IMR-90 (cell line): ENCODE data around the gene KIF6. TPM values are rescaled to one million over a fixed set of nuclear protein-coding genes. Genes with fewer than 3 reads are reported as not detected.

Experiments
- ATAC-seq: fragments of 200-7000 bp; cut with Tn5 transposase; 2 replicates; pipeline ENCODE4 v1.9.1; 2020; ENCODE audit warnings: low read depth, mild to moderate bottlenecking, moderate library complexity
- BruUV-seq: library from RNA; stranded (reverse); fragments of 400-500 nt; replicated peaks from 2 replicates; lab custom pipeline; 2021; lab: Mats Ljungman, UMichigan
- CTCF ChIA-PET: fragments of 300-600 bp; formaldehyde crosslinking; extraction: SDS; loops from one replicate; lab custom pipeline; 2021; ENCODE audit warnings: antibody characterized with exemption; lab: Yijun Ruan, JAX
- POLR2A ChIA-PET: fragments of 300-600 bp; sonication (Branson Sonifier 250); formaldehyde crosslinking; loops from one replicate; lab custom pipeline; 2022; ENCODE audit warnings: antibody characterized with exemption; ENCODE audit not compliant: unreplicated experiment; lab: Charles Lee
- DNase-seq: peaks from one replicate; pipeline ENCODE4 v3.0.0; 2013
- H2AFZ ChIP-seq: replicated peaks from 2 replicates; pipeline ENCODE3; 2013; ENCODE audit warnings: low read length, mild to moderate bottlenecking; ENCODE audit not compliant: poor library complexity
- H2AK5ac ChIP-seq: 2 replicates; pipeline ENCODE4 v1.6.1; 2013; ENCODE audit warnings: low read depth, low read length, inconsistent platforms
- H2AK9ac ChIP-seq: replicated peaks from 2 replicates; pipeline ENCODE3; 2013; ENCODE audit warnings: mild to moderate bottlenecking, low read depth, low read length, moderate library complexity; ENCODE audit not compliant: poor library complexity
- H2BK120ac ChIP-seq: 2 replicates; pipeline ENCODE4 v1.6.1; 2013; ENCODE audit warnings: low read depth, low read length, inconsistent platforms
- H2BK15ac ChIP-seq: 3 replicates; pipeline ENCODE4 v1.6.1; 2013; ENCODE audit warnings: low read depth, low read length, inconsistent platforms
- H2BK20ac ChIP-seq: 2 replicates; pipeline ENCODE4 v1.6.1; 2013; ENCODE audit warnings: low read depth, mild to moderate bottlenecking, inconsistent platforms, low read length, moderate library complexity
- H2BK5ac ChIP-seq: 2 replicates; pipeline ENCODE4 v1.6.1; 2013; ENCODE audit warnings: mild to moderate bottlenecking, low read depth, low read length, inconsistent platforms; ENCODE audit not compliant: poor library complexity, severe bottlenecking
- H3K14ac ChIP-seq: replicated peaks from 2 replicates; pipeline ENCODE4 v1.6.1; 2013; ENCODE audit warnings: low read depth, low read length, inconsistent platforms
- H3K18ac ChIP-seq: 2 replicates; pipeline ENCODE4 v1.6.1; 2013; ENCODE audit warnings: low read depth, low read length, control low read depth
- H3K23ac ChIP-seq: 2 replicates; pipeline ENCODE4 v1.6.1; 2013; ENCODE audit warnings: low read depth, low read length, inconsistent platforms
- H3K27ac ChIP-seq: 2 replicates; pipeline ENCODE4 v1.5.1; 2013; ENCODE audit warnings: mild to moderate bottlenecking, control low read depth, low read length; ENCODE audit not compliant: insufficient read depth
- H3K27me3 ChIP-seq: 2 replicates; pipeline ENCODE4 v1.6.1; 2013; ENCODE audit warnings: low read length; ENCODE audit not compliant: control insufficient read depth, insufficient read depth
- H3K36me3 ChIP-seq: 2 replicates; pipeline ENCODE4 v1.6.1; 2013; ENCODE audit warnings: low read length, mixed read lengths; ENCODE audit not compliant: control insufficient read depth, insufficient read depth
- H3K4ac ChIP-seq: 2 replicates; pipeline ENCODE4 v1.6.1; 2013; ENCODE audit warnings: low read depth, low read length, inconsistent platforms
- H3K4me1 ChIP-seq: 2 replicates; pipeline ENCODE4 v1.6.1; 2013; ENCODE audit warnings: low read length, mixed read lengths; ENCODE audit not compliant: control insufficient read depth, insufficient read depth
- H3K4me2 ChIP-seq: 2 replicates; pipeline ENCODE4 v1.6.1; 2013; ENCODE audit warnings: low read depth, mild to moderate bottlenecking, control low read depth, low read length, moderate library complexity
- H3K4me3 ChIP-seq: 2 replicates; pipeline ENCODE4 v1.5.1; 2013; ENCODE audit warnings: low read depth, mild to moderate bottlenecking, control low read depth, low read length, moderate library complexity; ENCODE audit not compliant: insufficient read depth
- H3K56ac ChIP-seq: 2 replicates; pipeline ENCODE4 v1.6.1; 2013; ENCODE audit warnings: low read length, inconsistent platforms; ENCODE audit not compliant: insufficient read depth; ENCODE audit errors: extremely low read depth
- H3K79me1 ChIP-seq, 2 experiments: 2 replicates each; pipeline ENCODE4 v1.6.1; 2013; ENCODE audit warnings: low read length in 2 of 2, inconsistent platforms in 1 of 2, low read depth in 1 of 2
- H3K9ac ChIP-seq: 2 replicates; pipeline ENCODE4 v1.6.1; 2013; ENCODE audit warnings: low read depth, low read length, control low read depth
- H3K9me1 ChIP-seq: 2 replicates; pipeline ENCODE4 v1.6.1; 2013; ENCODE audit warnings: low read length, inconsistent platforms; ENCODE audit not compliant: insufficient read depth
- H3K9me3 ChIP-seq: 2 replicates; pipeline ENCODE4 v1.6.1; 2013; ENCODE audit warnings: low read length; ENCODE audit not compliant: control insufficient read depth, insufficient read depth
- H4K20me1 ChIP-seq: 2 replicates; pipeline ENCODE4 v1.6.1; 2013; ENCODE audit warnings: low read length, inconsistent platforms; ENCODE audit not compliant: insufficient read depth
- H4K5ac ChIP-seq: 2 replicates; pipeline ENCODE4 v1.6.1; 2013; ENCODE audit warnings: mild to moderate bottlenecking, low read depth, low read length, control low read depth
- H4K8ac ChIP-seq, 2 experiments: 2 replicates each; pipeline ENCODE4 v1.6.1; 2013; ENCODE audit warnings: low read depth in 2 of 2, low read length in 2 of 2, control low read depth in 1 of 2, inconsistent platforms in 1 of 2
- H4K91ac ChIP-seq: 2 replicates; pipeline ENCODE4 v1.6.1; 2013; ENCODE audit warnings: low read depth, low read length, inconsistent platforms; ENCODE audit not compliant: insufficient read depth
- CHD1 ChIP-seq: IDR thresholded peaks from 2 replicates; pipeline ENCODE4 v1.6.1; 2012; ENCODE audit warnings: low read depth, low read length, improper control_type of control experiment
- ELK1 ChIP-seq: fragments of 150-350 bp; IDR thresholded peaks from 2 replicates; pipeline ENCODE4 v1.6.1; 2016; ENCODE audit warnings: low read depth, mild to moderate bottlenecking, low read length, moderate library complexity, borderline replicate concordance
- MAZ ChIP-seq: IDR thresholded peaks from 2 replicates; pipeline ENCODE4 v1.6.1; 2012; ENCODE audit warnings: low read depth, mild to moderate bottlenecking, low read length, improper control_type of control experiment, moderate library complexity, borderline replicate concordance
- MXI1 ChIP-seq: IDR thresholded peaks from 2 replicates; pipeline ENCODE4 v1.6.1; 2012; ENCODE audit warnings: low read depth, mild to moderate bottlenecking, low read length, moderate library complexity, borderline replicate concordance
- SMC3 ChIP-seq: fragments of 150-350 bp; IDR thresholded peaks from 2 replicates; pipeline ENCODE4 v1.6.1; 2016; ENCODE audit warnings: low read depth, mild to moderate bottlenecking, antibody characterized with exemption, low read length, moderate library complexity
- WGBS, 2 experiments: methylation state at CpG; one replicate each; pipeline versions ENCODE4 v1.1.5 to v1.1.7; 2013; ENCODE audit warnings: missing lambda C conversion rate in 2 of 2; ENCODE audit not compliant: insufficient read length in 1 of 2; ENCODE audit errors: extremely low coverage in 2 of 2; 5-methylcytosine and 5-hydroxymethylcytosine counted together
- dilution Hi-C: fragments of 300-500 bp; cut with HindIII; formaldehyde crosslinking; loops from one replicate; pipeline ENCODE4 v1.14.3; 2018; ENCODE audit warnings: low sequenced_read_pairs; ENCODE audit not compliant: unreplicated experiment
- in situ Hi-C: fragments of 300-500 bp; cut with MboI; formaldehyde crosslinking; loops from 3 replicates; pipeline ENCODE4 v1.14.3; 2019; ENCODE audit warnings: low sequenced_read_pairs, inconsistent platforms, mixed read lengths
- intact Hi-C: fragments of 100-400 bp; cut with micrococcal nuclease; formaldehyde crosslinking; loops from 2 replicates; pipeline ENCODE4 v1.10.0; 2022
- polyA plus RNA-seq, 3 experiments: library from polyadenylated mRNA; depleted of rRNA; stranded (reverse); fragments of >200 nt; gene quantifications; 2 replicates each; pipeline ENCODE4 v1.2.3, GENCODE V29; 2012; ENCODE audit warnings: low replicate concordance in 1 of 3
- total RNA-seq: library from RNA; depleted of rRNA; stranded (reverse); fragments of >200 nt; gene quantifications from 2 replicates; pipeline ENCODE4 v1.2.3, GENCODE V29; 2012

KIF6 gene
- total and polyA plus RNA-seq, 2 of the 4 experiments (the other 2 are of a cell fraction) = under 0.01 to 0.10 TPM

GRCh38 chr6:39752835-39753724 lies 27.9 kb upstream of the KIF6 start:
- CTCF ChIA-PET = no interaction called here
- H3K4me2 ChIP-seq = no peak overlapping the region
- H3K27me3 ChIP-seq = peaks cover 4% of the 10 kb centered on the region
- dilution Hi-C loops = no loop called here
- H2AK9ac ChIP-seq = no peak overlapping the region
- H3K9me1 ChIP-seq = no peaks in the 10 kb centered on the region
- no peak overlapping the region for H2AFZ ChIP-seq
- 88% methylated on average over 5 of the region's 12 CpGs; no CpG with 5 or more reads in 1 of the 2 experiments for WGBS, 2 experiments
- no peak overlapping the region for H3K23ac ChIP-seq
- intact Hi-C loops = no loop called here
- H2BK20ac ChIP-seq = no peak overlapping the region
- no peak overlapping the region for H2BK5ac ChIP-seq
- no peak overlapping the region for H2BK120ac ChIP-seq
- TF ChIP-seq ELK1 (no peak), SMC3 (no peak), MXI1 (no peak), CHD1 (no peak), MAZ (no peak)
- in situ Hi-C loops = no loop called here
- no peak overlapping the region for H3K9ac ChIP-seq
- no peak overlapping the region for H3K56ac ChIP-seq
- no peak overlapping the region for H3K4ac ChIP-seq
- H3K4me1 ChIP-seq = no peaks in the 10 kb centered on the region
- POLR2A ChIA-PET = no interaction called here
- no peak overlapping the region for H4K8ac ChIP-seq
- no peaks in the 10 kb centered on the region for H3K79me1 ChIP-seq
- H3K27ac ChIP-seq = no peak overlapping the region
- no peak overlapping the region for H3K4me3 ChIP-seq
- no peak for ATAC-seq
- H3K14ac ChIP-seq = no peak overlapping the region
- BruUV-seq = no TSS peak
- no peaks in the 10 kb centered on the region for H3K36me3 ChIP-seq
- no peak overlapping the region for H2BK15ac ChIP-seq
- DNase-seq = no peak
- no peak overlapping the region for H2AK5ac ChIP-seq
- no peaks in the 10 kb centered on the region for H4K20me1 ChIP-seq
- no peak overlapping the region for H4K91ac ChIP-seq
- no peak overlapping the region for H4K5ac ChIP-seq
- H3K9me3 ChIP-seq = no peaks in the 10 kb centered on the region
- no peak overlapping the region for H3K18ac ChIP-seq
